Measurements from ENCODE around the gene FAM72D.
"Not testable (repeated sequence)": the region's sequence is repeated elsewhere in the genome, so short reads cannot be mapped to it uniquely, and the experiment has no call there.

Gene FAM72D

GRCh38 chr1:145095284-145096057 lies at the start of gene FAM72D, which contains the start of gene SRGAP2B:
Gene FAM72D, plus strand, starts transcription at chr1:145095974. Its CDS starts 874 bp downstream, at chr1:145096848.
Gene SRGAP2B, minus strand, starts transcription at chr1:145095328. Its CDS starts 2,427 bp downstream, at chr1:145092901.
- not testable (repeated sequence) for DNase-seq (ENCODE audit: low read depth in 2 of 2)

DNA sequence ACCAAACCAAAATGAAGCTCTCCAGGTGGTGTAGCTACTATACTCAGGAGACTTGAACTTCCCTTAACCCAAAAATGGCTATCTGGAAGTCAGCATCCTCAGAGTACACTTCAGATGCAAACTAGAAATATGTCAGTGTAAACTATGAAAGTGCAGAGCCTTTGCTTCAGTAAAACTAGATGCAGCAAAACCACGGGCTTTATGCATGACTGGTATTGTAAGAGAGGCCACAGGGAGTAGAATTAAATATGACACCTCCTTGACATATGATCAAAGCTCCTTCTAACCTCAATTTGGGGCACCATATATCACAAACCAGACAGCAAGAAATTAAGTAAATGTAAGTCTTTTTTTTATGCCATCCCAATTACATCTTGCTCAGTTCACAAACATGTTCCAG lies 48.2 kb upstream of the FAM72D start:
- not testable (repeated sequence) for DNase-seq (ENCODE audit: low read depth in 2 of 2)

DNA sequence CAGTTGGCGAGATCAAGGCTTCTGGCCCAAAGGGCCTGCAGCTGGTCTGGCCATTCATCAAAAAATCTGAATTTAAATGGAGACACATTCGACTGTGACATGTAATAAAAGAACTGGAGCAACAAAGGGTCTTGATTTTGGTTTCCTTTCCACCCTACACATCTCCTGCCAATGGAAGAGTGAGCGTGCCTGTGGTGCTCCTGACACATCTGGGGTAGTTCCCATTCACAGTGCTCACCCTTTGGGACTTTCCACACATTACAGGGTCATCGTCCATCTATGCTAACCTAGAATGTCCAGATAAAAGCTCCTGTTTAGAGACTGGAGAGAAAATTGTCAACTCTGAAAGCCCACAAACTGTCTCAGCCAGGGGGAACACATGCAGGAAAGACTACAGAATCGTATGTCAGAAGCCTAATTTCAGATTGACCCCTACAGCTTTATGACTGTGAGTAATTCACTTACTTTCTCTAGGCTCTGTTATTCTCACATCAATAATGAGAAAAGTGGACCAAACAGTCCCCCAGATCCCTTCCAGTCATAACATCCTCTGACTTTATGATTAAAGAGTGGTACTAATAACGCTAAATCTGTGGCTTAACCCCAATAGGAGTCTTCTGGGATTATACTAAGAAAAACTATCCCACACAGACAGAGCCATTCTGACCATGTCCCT lies 47.5 kb upstream of the FAM72D start:
- DNase-seq (ENCODE audit: low read depth in 2 of 2), result not testable (repeated sequence)

DNA sequence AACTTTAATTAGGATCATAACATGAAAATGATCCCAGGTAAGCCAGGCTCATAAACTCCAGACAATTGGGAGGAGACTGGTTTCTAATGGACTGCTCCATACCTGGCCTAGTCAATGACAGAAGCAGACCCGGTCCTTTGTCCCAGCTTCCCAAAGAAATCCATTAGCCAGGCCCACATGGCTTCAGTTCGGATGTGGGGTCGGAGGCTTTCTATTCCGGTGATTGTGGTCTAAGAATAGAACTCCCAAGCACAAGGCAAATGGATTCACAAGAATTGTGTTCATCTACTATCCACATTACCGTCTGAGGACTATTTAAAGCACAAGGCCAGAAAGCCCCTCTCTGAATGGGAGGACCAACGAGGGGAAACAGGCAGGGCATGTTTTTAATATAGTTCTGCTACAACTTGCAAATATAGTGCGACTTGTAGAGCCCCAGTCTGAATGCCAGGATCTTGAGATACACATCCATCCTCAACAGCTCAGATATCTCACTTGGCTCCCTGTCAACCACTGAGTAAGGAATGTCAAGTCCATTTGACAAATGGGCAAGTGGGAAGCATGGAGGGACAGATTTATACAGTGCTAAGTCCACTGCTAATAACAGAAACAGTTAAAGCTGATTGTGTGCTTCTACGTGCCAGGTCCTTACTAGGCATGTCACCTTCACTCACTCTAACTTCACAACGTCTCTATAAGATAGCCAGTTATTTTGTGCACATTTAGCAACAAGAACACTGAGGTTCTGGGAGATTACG lies 43.6 kb upstream of the FAM72D start:
- DNase-seq (ENCODE audit: low read depth in 2 of 2), result not testable (repeated sequence)

- not testable (repeated sequence) for DNase-seq (ENCODE audit: low read depth in 2 of 2)
These were observed 42.3 kb upstream of the FAM72D start for GRCh38 chr1:145053428-145053827.

- DNase-seq (ENCODE audit: low read depth in 2 of 2), result not testable (repeated sequence)
These were observed 40.5 kb upstream of the FAM72D start for GRCh38 chr1:145055217-145055760.

- not testable (repeated sequence) for DNase-seq (ENCODE audit: low read depth in 2 of 2)
These were observed 37.6 kb upstream of the FAM72D start for GRCh38 chr1:145058184-145058583.

GRCh38 chr1:145063285-145063684 lies 32.5 kb upstream of the FAM72D start:
- DNase-seq (ENCODE audit: low read depth in 2 of 2), result not testable (repeated sequence)

- DNase-seq (ENCODE audit: low read depth in 2 of 2), result not testable (repeated sequence)
These were observed 31.7 kb upstream of the FAM72D start for GRCh38 chr1:145063941-145064648.

DNA sequence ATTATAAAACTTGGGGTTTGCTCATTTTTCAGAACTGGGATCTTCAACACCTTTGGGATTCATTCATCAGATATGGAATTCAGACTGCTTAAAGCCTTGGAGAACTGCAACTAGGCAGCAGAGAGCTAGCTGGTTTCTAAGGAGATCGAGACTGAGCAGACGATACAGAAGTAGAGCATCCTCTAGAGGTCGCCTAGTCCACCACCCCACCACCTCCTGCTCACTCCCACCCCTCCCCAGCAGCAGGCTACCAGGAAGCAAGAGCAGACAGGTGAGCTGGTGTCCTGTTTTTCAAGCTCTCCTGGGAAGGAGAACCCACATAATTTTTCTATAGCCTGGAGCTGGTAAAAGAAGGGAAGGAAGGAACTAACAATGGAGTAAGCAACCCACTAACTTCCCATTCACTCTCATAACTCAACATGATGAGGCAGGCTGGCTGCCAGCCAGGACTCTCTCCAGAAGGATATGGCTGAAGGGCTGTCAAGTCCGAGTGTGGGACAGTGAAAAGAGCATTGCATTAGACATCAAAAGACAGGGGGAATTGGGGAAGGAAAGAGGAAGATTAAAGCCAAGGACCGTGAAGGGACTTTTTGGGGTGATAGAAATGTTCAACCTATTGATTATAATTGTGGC lies 30.5 kb upstream of the FAM72D start:
- DNase-seq (ENCODE audit: low read depth in 2 of 2), result not testable (repeated sequence)

- DNase-seq (ENCODE audit: low read depth in 2 of 2), result not testable (repeated sequence)
These were observed 29.3 kb upstream of the FAM72D start for GRCh38 chr1:145066486-145066885.

GRCh38 chr1:145071569-145071968 lies 24.2 kb upstream of the FAM72D start:
- DNase-seq (ENCODE audit: low read depth in 2 of 2), result not testable (repeated sequence)

- not testable (repeated sequence) for DNase-seq (ENCODE audit: low read depth in 2 of 2)
These were observed 21.7 kb upstream of the FAM72D start for GRCh38 chr1:145074021-145074559.

GRCh38 chr1:145076877-145077276 lies 18.9 kb upstream of the FAM72D start:
- not testable (repeated sequence) for DNase-seq (ENCODE audit: low read depth in 2 of 2)

DNA sequence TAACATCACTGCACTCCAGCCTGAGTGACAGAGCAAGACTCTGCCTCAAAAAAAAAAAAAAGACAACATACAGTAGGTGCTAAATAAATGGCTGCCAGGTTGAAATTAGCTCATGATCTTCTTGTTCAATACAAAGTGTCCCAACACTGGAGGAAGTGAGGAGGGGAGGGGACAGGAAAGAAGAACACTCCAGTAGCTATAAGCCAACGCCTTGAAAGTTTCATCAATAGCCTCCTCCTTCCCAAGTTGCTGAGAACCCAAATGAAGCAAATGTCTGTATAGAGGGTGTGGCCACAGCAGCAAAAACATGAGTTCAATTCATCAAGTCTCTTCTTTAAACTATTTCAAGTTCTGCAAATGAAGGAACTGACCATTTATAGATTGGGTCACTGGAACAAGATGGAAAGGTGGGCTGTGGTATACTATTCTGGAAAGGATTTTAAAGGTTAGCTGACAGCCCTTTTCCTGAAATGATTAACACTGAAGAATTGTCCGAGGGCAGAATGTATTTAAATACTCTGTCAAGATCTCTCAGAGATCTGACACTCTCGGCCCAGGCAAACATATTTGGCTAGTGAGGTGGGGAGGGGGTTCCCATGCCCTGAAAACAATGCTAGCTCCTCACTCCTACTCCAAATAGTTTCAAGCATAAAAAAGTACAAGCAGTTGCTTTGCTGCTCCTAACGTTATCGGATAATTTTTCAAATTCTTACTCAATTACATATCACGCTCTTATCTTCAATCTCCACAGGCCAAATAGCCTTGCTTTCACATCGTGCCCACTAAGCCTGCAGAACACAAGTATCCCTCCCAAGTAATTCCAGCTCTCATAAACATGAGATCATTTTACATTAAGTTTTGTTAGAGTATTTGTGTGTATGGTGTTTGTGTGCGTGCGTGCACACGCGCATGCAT lies 17.6 kb upstream of the FAM72D start:
- DNase-seq (ENCODE audit: low read depth in 2 of 2), result not testable (repeated sequence)

- DNase-seq (ENCODE audit: low read depth in 2 of 2), result not testable (repeated sequence)
These were observed 16.9 kb upstream of the FAM72D start for GRCh38 chr1:145078787-145079370.

- DNase-seq (ENCODE audit: low read depth in 2 of 2), result not testable (repeated sequence)
These were observed 16.0 kb upstream of the FAM72D start for GRCh38 chr1:145079737-145080136.

DNA sequence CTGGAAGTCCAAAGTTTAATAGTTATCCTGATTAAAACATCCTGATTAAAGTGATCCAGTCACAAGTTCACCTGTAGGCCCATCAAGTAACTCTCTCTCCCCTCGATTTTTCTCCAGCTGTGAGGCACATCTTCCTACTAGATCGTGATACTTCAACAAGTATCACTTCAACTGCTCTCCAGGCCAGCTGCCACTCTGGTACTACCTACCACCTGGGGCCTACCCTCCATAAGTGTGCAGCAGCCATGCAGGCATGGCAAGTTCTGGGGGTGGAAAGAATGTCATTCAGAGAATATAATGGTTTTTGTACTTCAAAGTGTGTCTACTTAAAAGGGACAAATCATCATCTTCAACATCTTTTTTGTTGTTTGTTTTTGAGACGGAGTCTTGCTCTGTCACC lies 15.6 kb upstream of the FAM72D start:
- not testable (repeated sequence) for DNase-seq (ENCODE audit: low read depth in 2 of 2)
